ENCODE results near the gene M1AP. TPM values are rescaled to one million over a fixed set of nuclear protein-coding genes. Genes with fewer than 3 reads are reported as not detected.

The M1AP gene
- total and polyA plus RNA-seq, 9 donors: 0.06 to 0.34 (median 0.15) TPM; not detected in 2

GRCh38 chr2:74581463-74581862 lies 66.7 kb downstream of the M1AP start:
- no peaks in the 10 kb centered on the region for H3K27me3 ChIP-seq (ENCODE audit: control insufficient read depth, insufficient read depth, low read length)
- no CpG with 5 or more reads among the region's 3 CpGs for WGBS (ENCODE audit: insufficient coverage)
- no peaks in the 10 kb centered on the region for H3K36me3 ChIP-seq (ENCODE audit: control insufficient read depth, insufficient read depth, low read length)
- H3K4me1 ChIP-seq (ENCODE audit: control insufficient read depth, insufficient read depth, low read length): peaks cover 8% of the 10 kb centered on the region
- no peak overlapping the region for H3K4me3 ChIP-seq (ENCODE audit: low read length)
- no peak overlapping the region for H3K27ac ChIP-seq (ENCODE audit: low read length)
- DNase-seq: no peak
- no peaks in the 10 kb centered on the region for H3K9me3 ChIP-seq (replicated peaks; ENCODE audit: control insufficient read depth, low read depth, low read length)

GRCh38 chr2:74578408-74578807 lies 69.7 kb downstream of the M1AP start:
- no peak for DNase-seq
- H3K4me3 ChIP-seq (ENCODE audit: low read length): no peak overlapping the region
- WGBS (ENCODE audit: insufficient coverage): 88% methylated on average over 3 of the region's 3 CpGs
- peaks cover 13% of the 10 kb centered on the region for H3K4me1 ChIP-seq (ENCODE audit: control insufficient read depth, insufficient read depth, low read length)
- H3K9me3 ChIP-seq (replicated peaks; ENCODE audit: control insufficient read depth, low read depth, low read length): no peaks in the 10 kb centered on the region
- no peaks in the 10 kb centered on the region for H3K36me3 ChIP-seq (ENCODE audit: control insufficient read depth, insufficient read depth, low read length)
- H3K27me3 ChIP-seq (ENCODE audit: control insufficient read depth, insufficient read depth, low read length): no peaks in the 10 kb centered on the region
- no peak overlapping the region for H3K27ac ChIP-seq (ENCODE audit: low read length)

- no CpG with 5 or more reads among the region's 2 CpGs for WGBS (ENCODE audit: insufficient coverage)
- no peaks in the 10 kb centered on the region for H3K36me3 ChIP-seq (ENCODE audit: control insufficient read depth, insufficient read depth, low read length)
- H3K4me3 ChIP-seq (ENCODE audit: low read length): no peak overlapping the region
- H3K27me3 ChIP-seq (ENCODE audit: control insufficient read depth, insufficient read depth, low read length): no peaks in the 10 kb centered on the region
- H3K9me3 ChIP-seq (replicated peaks; ENCODE audit: control insufficient read depth, low read depth, low read length): no peaks in the 10 kb centered on the region
- no peak overlapping the region for H3K27ac ChIP-seq (ENCODE audit: low read length)
- H3K4me1 ChIP-seq (ENCODE audit: control insufficient read depth, insufficient read depth, low read length): peaks cover 11% of the 10 kb centered on the region
- DNase-seq: peak; percentile 69
These were observed 70.7 kb downstream of the M1AP start for GRCh38 chr2:74577448-74577847.

DNA sequence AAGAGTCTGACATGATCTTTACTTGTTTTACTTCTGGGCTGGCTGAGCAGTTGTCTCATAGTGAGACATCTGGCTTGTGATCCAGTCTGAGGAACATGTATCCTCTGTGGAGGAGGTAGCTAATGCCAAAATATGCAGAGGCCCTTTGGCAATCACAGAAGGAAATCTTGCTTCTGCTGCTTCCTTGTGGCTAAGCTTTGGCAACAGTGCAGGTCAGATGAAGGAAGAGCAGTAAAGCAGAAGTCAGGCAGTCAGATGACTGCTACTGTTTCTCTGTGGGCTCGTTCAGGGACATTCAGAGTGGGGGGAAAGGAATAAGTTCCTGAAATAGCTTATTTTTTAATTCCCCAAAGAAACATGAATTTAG lies 71.3 kb downstream of the M1AP start:
- Histone ChIP-seq H3K36me3 (ENCODE audit: control insufficient read depth, insufficient read depth, low read length) (no peaks in the 10 kb centered on the region), H3K27me3 (ENCODE audit: control insufficient read depth, insufficient read depth, low read length) (no peaks in the 10 kb centered on the region), H3K9me3 (replicated peaks; ENCODE audit: control insufficient read depth, low read depth, low read length) (no peaks in the 10 kb centered on the region), H3K4me1 (ENCODE audit: control insufficient read depth, insufficient read depth, low read length) (peaks cover 11% of the 10 kb centered on the region), H3K27ac (ENCODE audit: low read length) (no peak overlapping the region), H3K4me3 (ENCODE audit: low read length) (no peak overlapping the region)
- no CpG with 5 or more reads among the region's 1 CpG for WGBS (ENCODE audit: insufficient coverage)
- DNase-seq: peak; percentile 90

- H3K27me3 ChIP-seq (ENCODE audit: control insufficient read depth, insufficient read depth, low read length): no peaks in the 10 kb centered on the region
- H3K9me3 ChIP-seq (replicated peaks; ENCODE audit: control insufficient read depth, low read depth, low read length): no peaks in the 10 kb centered on the region
- H3K4me1 ChIP-seq (ENCODE audit: control insufficient read depth, insufficient read depth, low read length): peaks cover 11% of the 10 kb centered on the region
- H3K4me3 ChIP-seq (ENCODE audit: low read length): no peak overlapping the region
- H3K27ac ChIP-seq (ENCODE audit: low read length): no peak overlapping the region
- WGBS (ENCODE audit: insufficient coverage): 100% methylated on average over 1 of the region's 7 CpGs
- no peak for DNase-seq
- H3K36me3 ChIP-seq (ENCODE audit: control insufficient read depth, insufficient read depth, low read length): no peaks in the 10 kb centered on the region
These were observed 71.8 kb downstream of the M1AP start for GRCh38 chr2:74576211-74576862.

DNA sequence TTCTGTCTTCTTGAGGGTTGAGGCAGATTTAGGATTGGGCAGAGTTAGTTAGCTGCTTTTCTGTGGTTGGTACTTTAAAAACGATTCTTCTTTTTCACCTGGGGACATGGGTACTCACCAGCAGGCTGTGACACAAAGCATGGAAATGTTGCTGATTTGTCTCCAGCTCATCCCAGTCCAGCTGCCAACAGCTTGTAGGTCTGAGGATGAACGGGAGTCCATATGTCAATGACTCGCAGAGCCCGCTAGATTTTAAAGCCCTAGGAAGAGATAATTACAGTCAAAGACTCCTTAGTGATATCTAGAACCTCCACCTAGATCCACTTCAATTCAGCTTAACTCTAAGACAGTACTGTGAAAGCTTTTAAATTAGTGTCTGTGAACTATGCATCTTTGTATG lies 72.8 kb downstream of the M1AP start:
- Histone ChIP-seq H3K27ac (ENCODE audit: low read length) (no peak overlapping the region), H3K4me1 (ENCODE audit: control insufficient read depth, insufficient read depth, low read length) (peaks cover 11% of the 10 kb centered on the region), H3K9me3 (replicated peaks; ENCODE audit: control insufficient read depth, low read depth, low read length) (no peaks in the 10 kb centered on the region), H3K4me3 (ENCODE audit: low read length) (no peak overlapping the region), H3K27me3 (ENCODE audit: control insufficient read depth, insufficient read depth, low read length) (no peaks in the 10 kb centered on the region), H3K36me3 (ENCODE audit: control insufficient read depth, insufficient read depth, low read length) (no peaks in the 10 kb centered on the region)
- no peak for DNase-seq
- 86% methylated on average over 1 of the region's 4 CpGs for WGBS (ENCODE audit: insufficient coverage)

- Histone ChIP-seq H3K9me3 (replicated peaks; ENCODE audit: control insufficient read depth, low read depth, low read length) (no peaks in the 10 kb centered on the region), H3K27ac (ENCODE audit: low read length) (no peak overlapping the region), H3K4me1 (ENCODE audit: control insufficient read depth, insufficient read depth, low read length) (peaks cover 11% of the 10 kb centered on the region), H3K36me3 (ENCODE audit: control insufficient read depth, insufficient read depth, low read length) (no peaks in the 10 kb centered on the region), H3K27me3 (ENCODE audit: control insufficient read depth, insufficient read depth, low read length) (no peaks in the 10 kb centered on the region), H3K4me3 (ENCODE audit: low read length) (no peak overlapping the region)
- WGBS (ENCODE audit: insufficient coverage): 26% methylated on average over 3 of the region's 7 CpGs
- peak; percentile 63 for DNase-seq
These were observed 74.2 kb downstream of the M1AP start for GRCh38 chr2:74573747-74574562.

GRCh38 chr2:74572178-74572925 lies 75.8 kb downstream of the M1AP start:
- 72% methylated on average over 3 of the region's 3 CpGs for WGBS (ENCODE audit: insufficient coverage)
- Histone ChIP-seq H3K36me3 (ENCODE audit: control insufficient read depth, insufficient read depth, low read length) (no peaks in the 10 kb centered on the region), H3K27ac (ENCODE audit: low read length) (no peak overlapping the region), H3K9me3 (replicated peaks; ENCODE audit: control insufficient read depth, low read depth, low read length) (no peaks in the 10 kb centered on the region), H3K27me3 (ENCODE audit: control insufficient read depth, insufficient read depth, low read length) (peaks cover 5% of the 10 kb centered on the region), H3K4me1 (ENCODE audit: control insufficient read depth, insufficient read depth, low read length) (peaks cover 9% of the 10 kb centered on the region), H3K4me3 (ENCODE audit: low read length) (no peak overlapping the region)
- DNase-seq: no peak

- no peak overlapping the region for H3K4me3 ChIP-seq (ENCODE audit: low read length)
- H3K4me1 ChIP-seq (ENCODE audit: control insufficient read depth, insufficient read depth, low read length): peaks cover 2% of the 10 kb centered on the region
- no peaks in the 10 kb centered on the region for H3K9me3 ChIP-seq (replicated peaks; ENCODE audit: control insufficient read depth, low read depth, low read length)
- peaks cover 5% of the 10 kb centered on the region for H3K27me3 ChIP-seq (ENCODE audit: control insufficient read depth, insufficient read depth, low read length)
- 64% methylated on average over 1 of the region's 1 CpG for WGBS (ENCODE audit: insufficient coverage)
- no peak for DNase-seq
- H3K27ac ChIP-seq (ENCODE audit: low read length): no peak overlapping the region
- H3K36me3 ChIP-seq (ENCODE audit: control insufficient read depth, insufficient read depth, low read length): no peaks in the 10 kb centered on the region
These were observed 77.1 kb downstream of the M1AP start for GRCh38 chr2:74571058-74571457.

GRCh38 chr2:74569686-74570085 lies 78.4 kb downstream of the M1AP start:
- Histone ChIP-seq H3K4me1 (ENCODE audit: control insufficient read depth, insufficient read depth, low read length) (no peaks in the 10 kb centered on the region), H3K9me3 (replicated peaks; ENCODE audit: control insufficient read depth, low read depth, low read length) (no peaks in the 10 kb centered on the region), H3K27me3 (ENCODE audit: control insufficient read depth, insufficient read depth, low read length) (peaks cover 9% of the 10 kb centered on the region), H3K4me3 (ENCODE audit: low read length) (no peak overlapping the region), H3K36me3 (ENCODE audit: control insufficient read depth, insufficient read depth, low read length) (no peaks in the 10 kb centered on the region), H3K27ac (ENCODE audit: low read length) (no peak overlapping the region)
- DNase-seq: no peak
- 71% methylated on average over 1 of the region's 1 CpG for whole genome bisulfite sequencing (ENCODE audit: insufficient coverage)

All from muscle of leg (tissue), 11 donors.